Smooth muscle cell (in vitro differentiated cells): Measurements from ENCODE around the gene PRR5L. TPM values are rescaled to one million over a fixed set of nuclear protein-coding genes. Genes with fewer than 3 reads are reported as not detected.

ENCODE experiments used
- DNase-seq: peaks from one replicate; lab custom pipeline; 2025; ENCODE audit not compliant: unreplicated experiment; lab: John Stamatoyannopoulos, UW
- H2AFZ ChIP-seq: fragments of 200-600 bp; sonication (generic); 2 replicates; pipeline ENCODE4 v1.6.0; 2016; ENCODE audit warnings: antibody characterized with exemption, low read depth, mild to moderate bottlenecking
- H3F3A ChIP-seq: fragments of 200-600 bp; sonication (generic); 2 replicates; pipeline ENCODE4 v1.6.0; 2017; ENCODE audit warnings: antibody characterized with exemption, low read depth
- H3K27ac ChIP-seq: fragments of 200-600 bp; sonication (generic); 2 replicates; pipeline ENCODE4 v1.5.1; 2016; ENCODE audit warnings: low read depth, mild to moderate bottlenecking
- H3K27me3 ChIP-seq: fragments of 200-600 bp; sonication (generic); 2 replicates; pipeline ENCODE4 v1.6.1; 2016; ENCODE audit warnings: low read depth, mild to moderate bottlenecking
- H3K36me3 ChIP-seq: fragments of 200-600 bp; sonication (generic); 2 replicates; pipeline ENCODE4 v1.5.1; 2016; ENCODE audit warnings: low read depth
- H3K4me1 ChIP-seq: fragments of 200-600 bp; sonication (generic); 2 replicates; pipeline ENCODE4 v1.5.1; 2016; ENCODE audit warnings: low read depth
- H3K4me2 ChIP-seq: fragments of 200-600 bp; sonication (generic); 2 replicates; pipeline ENCODE4 v1.6.0; 2016; ENCODE audit warnings: mild to moderate bottlenecking
- H3K4me3 ChIP-seq: fragments of 200-600 bp; sonication (generic); 2 replicates; pipeline ENCODE4 v1.5.1; 2016; ENCODE audit warnings: mild to moderate bottlenecking
- H3K79me2 ChIP-seq: fragments of 200-600 bp; sonication (generic); 2 replicates; pipeline ENCODE4 v1.6.0; 2016; ENCODE audit warnings: low read depth, mild to moderate bottlenecking
- H3K9ac ChIP-seq: fragments of 200-600 bp; sonication (generic); 2 replicates; pipeline ENCODE4 v1.6.0; 2016; ENCODE audit warnings: low read depth
- H3K9me3 ChIP-seq: fragments of 200-600 bp; sonication (generic); replicated peaks from 2 replicates; pipeline ENCODE4 v1.5.1; 2016; ENCODE audit warnings: low read depth
- H4K20me1 ChIP-seq: fragments of 200-600 bp; sonication (generic); 2 replicates; pipeline ENCODE4 v1.6.0; 2016; ENCODE audit warnings: low read depth
- WGBS: methylation state at CpG from one replicate; pipeline ENCODE4 v1.1.7; 2016; ENCODE audit warnings: low lambda C conversion rate; 5-methylcytosine and 5-hydroxymethylcytosine counted together
- polyA plus RNA-seq: library from polyadenylated mRNA; unstranded; fragments of >200 nt; fragmentation: Nextera tagmentation; extraction: Ambion mirVana; gene quantifications from 2 replicates; pipeline ENCODE4 v1.2.1, GENCODE V29; 2016
- total RNA-seq: library from RNA; depleted of rRNA; stranded (reverse); fragments of >200 nt; gene quantifications from 2 replicates; pipeline ENCODE4 v1.2.3, GENCODE V29; 2014
- TF ChIP-seq, protein P1 (sequence below): fragments of 200-600 bp; sonication (generic); IDR thresholded peaks from 2 replicates; pipeline ENCODE4 v1.5.1; 2017; ENCODE audit warnings: borderline replicate concordance, mild to moderate bottlenecking, antibody characterized with exemption; ENCODE audit not compliant: insufficient read depth, poor library complexity, severe bottlenecking

PRR5L gene
- total and polyA plus RNA-seq, 2 experiments from 2014 or later: 21.4 to 41.4 TPM

GRCh38 chr11:36361901-36362391 is 65.9 kb downstream of the PRR5L start:
- DNase-seq: no peak
- 2% methylated on average over 11 of the region's 11 CpGs for WGBS
- no peaks in the 10 kb centered on the region for H3K36me3 ChIP-seq
- peaks cover 35% of the 10 kb centered on the region for H3K4me1 ChIP-seq
- H2AFZ ChIP-seq: peak overlapping the region; percentile 25
- H3K4me3 ChIP-seq: peak overlapping the region; percentile 14
- TF ChIP-seq, protein P1, sequence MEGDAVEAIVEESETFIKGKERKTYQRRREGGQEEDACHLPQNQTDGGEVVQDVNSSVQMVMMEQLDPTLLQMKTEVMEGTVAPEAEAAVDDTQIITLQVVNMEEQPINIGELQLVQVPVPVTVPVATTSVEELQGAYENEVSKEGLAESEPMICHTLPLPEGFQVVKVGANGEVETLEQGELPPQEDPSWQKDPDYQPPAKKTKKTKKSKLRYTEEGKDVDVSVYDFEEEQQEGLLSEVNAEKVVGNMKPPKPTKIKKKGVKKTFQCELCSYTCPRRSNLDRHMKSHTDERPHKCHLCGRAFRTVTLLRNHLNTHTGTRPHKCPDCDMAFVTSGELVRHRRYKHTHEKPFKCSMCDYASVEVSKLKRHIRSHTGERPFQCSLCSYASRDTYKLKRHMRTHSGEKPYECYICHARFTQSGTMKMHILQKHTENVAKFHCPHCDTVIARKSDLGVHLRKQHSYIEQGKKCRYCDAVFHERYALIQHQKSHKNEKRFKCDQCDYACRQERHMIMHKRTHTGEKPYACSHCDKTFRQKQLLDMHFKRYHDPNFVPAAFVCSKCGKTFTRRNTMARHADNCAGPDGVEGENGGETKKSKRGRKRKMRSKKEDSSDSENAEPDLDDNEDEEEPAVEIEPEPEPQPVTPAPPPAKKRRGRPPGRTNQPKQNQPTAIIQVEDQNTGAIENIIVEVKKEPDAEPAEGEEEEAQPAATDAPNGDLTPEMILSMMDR: no peak
- H3K79me2 ChIP-seq: no peaks in the 10 kb centered on the region
- no peaks in the 10 kb centered on the region for H3K9me3 ChIP-seq
- H3K4me2 ChIP-seq: peak overlapping the region; percentile 78
- H4K20me1 ChIP-seq: no peaks in the 10 kb centered on the region
- peaks cover 14% of the 10 kb centered on the region for H3F3A ChIP-seq
- no peaks in the 10 kb centered on the region for H3K27me3 ChIP-seq
- peak overlapping the region; percentile 85 for H3K9ac ChIP-seq
- H3K27ac ChIP-seq: peak overlapping the region; percentile 92

- Histone ChIP-seq H4K20me1 (no peaks in the 10 kb centered on the region), H3K4me3 (no peak overlapping the region), H3K27ac (peak overlapping the region; percentile 92), H3K9ac (peak overlapping the region; percentile 73), H2AFZ (peak overlapping the region; percentile 48), H3K27me3 (no peaks in the 10 kb centered on the region), H3K79me2 (no peaks in the 10 kb centered on the region), H3K36me3 (no peaks in the 10 kb centered on the region), H3K9me3 (no peaks in the 10 kb centered on the region), H3K4me2 (peak overlapping the region; percentile 78), H3K4me1 (peaks cover 35% of the 10 kb centered on the region), H3F3A (peaks cover 14% of the 10 kb centered on the region)
- WGBS: 22% methylated on average over 4 of the region's 4 CpGs
- DNase-seq: no peak
- TF ChIP-seq, protein P1: no peak
Observed at GRCh38 chr11:36362902-36363301, 66.8 kb downstream of the PRR5L start.

- Histone ChIP-seq H4K20me1 (no peaks in the 10 kb centered on the region), H2AFZ (peak overlapping the region; percentile 48), H3K9me3 (no peaks in the 10 kb centered on the region), H3K4me2 (peak overlapping the region; percentile 78), H3K4me1 (peaks cover 35% of the 10 kb centered on the region), H3K27me3 (no peaks in the 10 kb centered on the region), H3K9ac (peak overlapping the region; percentile 20), H3K36me3 (no peaks in the 10 kb centered on the region), H3K4me3 (no peak overlapping the region), H3K27ac (peak overlapping the region; percentile 92), H3F3A (peaks cover 14% of the 10 kb centered on the region), H3K79me2 (no peaks in the 10 kb centered on the region)
- no peak for DNase-seq
- WGBS: 19% methylated on average over 5 of the region's 5 CpGs
- TF ChIP-seq, protein P1: no peak
Observed at GRCh38 chr11:36363361-36364268, 67.5 kb downstream of the PRR5L start.
